HL-60 (cell line): ENCODE measurements around the gene GRM5.

ENCODE experiments used
- CTCF ChIP-seq: IDR thresholded peaks from one replicate; pipeline ENCODE4 v1.5.1; 2011; ENCODE audit warnings: low read length, control low read depth, inconsistent platforms; ENCODE audit not compliant: insufficient read depth
- GABPA ChIP-seq: IDR thresholded peaks from 2 replicates; pipeline ENCODE4 v1.6.1; 2012; ENCODE audit warnings: low read depth
- POLR2AphosphoS5 ChIP-seq: IDR thresholded peaks from 2 replicates; pipeline ENCODE4 v1.6.1; 2012; ENCODE audit warnings: low read depth

DNA sequence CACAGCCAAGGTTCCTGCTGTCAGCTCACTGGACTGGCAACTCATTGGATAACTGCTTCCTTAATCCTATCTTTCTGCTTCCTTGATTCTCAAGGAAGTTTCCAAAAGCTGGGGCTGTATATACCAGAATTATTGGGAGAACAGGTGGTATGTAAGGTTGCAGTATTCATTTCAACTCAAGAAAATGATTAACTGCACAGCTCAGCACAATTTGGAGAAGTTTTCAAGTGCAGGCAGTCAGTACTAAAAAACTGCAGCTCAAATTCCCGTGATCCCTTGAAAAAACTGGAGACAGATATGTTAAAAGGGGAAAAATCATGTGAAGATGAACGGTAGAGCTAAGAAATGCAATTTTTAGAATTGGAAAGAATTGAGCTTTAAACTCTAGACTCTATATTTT lies 44.4 kb downstream of the GRM5 start:
- TF ChIP-seq CTCF = no peak
- no peak for TF ChIP-seq POLR2AphosphoS5
- TF ChIP-seq GABPA = no peak
